HEK293 (cell line): ENCODE results near the gene ARHGEF11.

Experiments
- CTCF ChIA-PET: fragments of 350-600 bp; formaldehyde crosslinking; extraction: SDS; loops from one replicate; lab custom pipeline; 2021; ENCODE audit warnings: antibody characterized with exemption; lab: Yijun Ruan, JAX
- POLR2A ChIA-PET: fragments of 300-600 bp; formaldehyde crosslinking; extraction: SDS; loops from one replicate; lab custom pipeline; 2020; ENCODE audit warnings: antibody characterized with exemption, inconsistent platforms; lab: Yijun Ruan, JAX
- H3K27ac ChIP-seq: fragments of 200-500 bp; sonication (Bioruptor generic); 2 replicates; pipeline ENCODE4 v1.5.1; 2014; ENCODE audit warnings: low read depth, low read length, control low read depth, inconsistent platforms; ENCODE audit errors: extremely low read depth
- H3K36me3 ChIP-seq, 2 experiments: fragments of 200-500 bp in 1 of 2; sonication (Bioruptor generic) in 1 of 2; 1 replicate in 1 of 2; 2 replicates in 1 of 2; pipeline ENCODE4 v1.5.1; 2014 to 2017; ENCODE audit warnings: inconsistent platforms in 2 of 2, low read length in 2 of 2; ENCODE audit not compliant: control insufficient read depth in 2 of 2, insufficient read depth in 1 of 2
- H3K4me1 ChIP-seq: fragments of 200-500 bp; sonication (Bioruptor generic); 2 replicates; pipeline ENCODE4 v1.5.1; 2014; ENCODE audit warnings: mild to moderate bottlenecking, low read length, inconsistent platforms; ENCODE audit not compliant: control insufficient read depth, insufficient read depth
- H3K4me3 ChIP-seq: 2 replicates; pipeline ENCODE4 v1.5.1; 2011; ENCODE audit warnings: low read depth, mild to moderate bottlenecking, control low read depth, low read length, moderate library complexity
- H3K9me3 ChIP-seq: fragments of 200-500 bp; sonication (Bioruptor generic); 2 replicates; pipeline ENCODE4 v1.5.1; 2014; ENCODE audit warnings: low read depth, low read length, inconsistent platforms; ENCODE audit not compliant: control insufficient read depth, insufficient read depth
- BCL11A ChIP-seq: fragments of 450-650 bp; formaldehyde crosslinking; IDR thresholded peaks from 2 replicates; pipeline ENCODE4 v1.5.1; 2016; ENCODE audit warnings: low read depth, missing biosample characterization, missing genetic modification characterization
- BCL11B ChIP-seq: fragments of 450-650 bp; formaldehyde crosslinking; IDR thresholded peaks from 2 replicates; pipeline ENCODE4 v1.5.1; 2016; ENCODE audit warnings: low read depth, missing biosample characterization, missing genetic modification characterization
- GLIS1 ChIP-seq: fragments of 450-650 bp; formaldehyde crosslinking; IDR thresholded peaks from 2 replicates; pipeline ENCODE4 v1.5.1; 2016; ENCODE audit warnings: missing biosample characterization, missing genetic modification characterization
- KLF8 ChIP-seq: fragments of 450-650 bp; formaldehyde crosslinking; IDR thresholded peaks from 2 replicates; pipeline ENCODE4 v1.5.1; 2016; ENCODE audit warnings: missing biosample characterization, missing genetic modification characterization
- KLF9 ChIP-seq: fragments of 450-650 bp; formaldehyde crosslinking; IDR thresholded peaks from 2 replicates; pipeline ENCODE4 v1.5.1; 2016; ENCODE audit warnings: missing biosample characterization, missing genetic modification characterization, low read depth
- OVOL3 ChIP-seq: fragments of 450-650 bp; formaldehyde crosslinking; IDR thresholded peaks from 2 replicates; pipeline ENCODE4 v1.5.1; 2016; ENCODE audit warnings: missing biosample characterization, missing genetic modification characterization
- PRDM1 ChIP-seq: fragments of 450-650 bp; formaldehyde crosslinking; IDR thresholded peaks from 2 replicates; pipeline ENCODE4; 2016; ENCODE audit warnings: missing biosample characterization, missing genetic modification characterization
- PRDM2 ChIP-seq: fragments of 450-650 bp; formaldehyde crosslinking; IDR thresholded peaks from 2 replicates; pipeline ENCODE4 v1.5.1; 2016; ENCODE audit warnings: missing biosample characterization, missing genetic modification characterization, borderline replicate concordance
- SP2 ChIP-seq: fragments of 450-650 bp; formaldehyde crosslinking; IDR thresholded peaks from 2 replicates; pipeline ENCODE4 v1.5.1; 2016; ENCODE audit warnings: missing biosample characterization, missing genetic modification characterization
- SP3 ChIP-seq: fragments of 450-650 bp; formaldehyde crosslinking; IDR thresholded peaks from 2 replicates; pipeline ENCODE4 v1.5.1; 2016; ENCODE audit warnings: missing biosample characterization, missing genetic modification characterization
- SP7 ChIP-seq: fragments of 450-650 bp; formaldehyde crosslinking; IDR thresholded peaks from 2 replicates; pipeline ENCODE4 v1.5.1; 2016; ENCODE audit warnings: missing biosample characterization, missing genetic modification characterization
- YY2 ChIP-seq: fragments of 450-650 bp; formaldehyde crosslinking; IDR thresholded peaks from 2 replicates; pipeline ENCODE4 v1.5.1; 2016; ENCODE audit warnings: missing biosample characterization, missing genetic modification characterization
- ZBTB1 ChIP-seq: fragments of 450-650 bp; formaldehyde crosslinking; IDR thresholded peaks from 2 replicates; pipeline ENCODE4 v1.5.1; 2016; ENCODE audit warnings: missing biosample characterization, missing genetic modification characterization
- ZBTB8A ChIP-seq: fragments of 450-650 bp; formaldehyde crosslinking; IDR thresholded peaks from 2 replicates; pipeline ENCODE4 v1.5.1; 2016; ENCODE audit warnings: missing biosample characterization, missing genetic modification characterization
- ZIC2 ChIP-seq: fragments of 450-650 bp; formaldehyde crosslinking; IDR thresholded peaks from 2 replicates; pipeline ENCODE4 v1.5.1; 2016; ENCODE audit warnings: missing biosample characterization, missing genetic modification characterization
- ZNF18 ChIP-seq: fragments of 450-650 bp; formaldehyde crosslinking; IDR thresholded peaks from 2 replicates; pipeline ENCODE4 v1.5.1; 2016; ENCODE audit warnings: missing biosample characterization, missing genetic modification characterization
- ZNF2 ChIP-seq: fragments of 450-650 bp; formaldehyde crosslinking; IDR thresholded peaks from 2 replicates; pipeline ENCODE4 v1.5.1; 2016; ENCODE audit warnings: missing biosample characterization, missing genetic modification characterization
- ZNF335 ChIP-seq: fragments of 450-650 bp; formaldehyde crosslinking; conservative IDR thresholded peaks from 2 replicates; pipeline ENCODE4 v1.5.1; 2016; ENCODE audit warnings: missing biosample characterization, missing genetic modification characterization
- ZNF501 ChIP-seq: fragments of 450-650 bp; formaldehyde crosslinking; IDR thresholded peaks from 2 replicates; pipeline ENCODE4 v1.5.1; 2016; ENCODE audit warnings: missing biosample characterization, missing genetic modification characterization
- ZNF549 ChIP-seq: fragments of 450-650 bp; IDR thresholded peaks from 2 replicates; pipeline ENCODE4 v1.5.1; 2018; ENCODE audit warnings: missing biosample characterization, missing genetic modification characterization, mild to moderate bottlenecking, inconsistent platforms, moderate library complexity
- ZNF561 ChIP-seq: fragments of 450-650 bp; IDR thresholded peaks from 2 replicates; pipeline ENCODE4 v1.5.1; 2018; ENCODE audit warnings: missing biosample characterization, missing genetic modification characterization, borderline replicate concordance
- ZNF600 ChIP-seq: fragments of 450-650 bp; formaldehyde crosslinking; IDR thresholded peaks from 2 replicates; pipeline ENCODE4 v1.5.1; 2016; ENCODE audit warnings: missing biosample characterization, missing genetic modification characterization
- ZNF670 ChIP-seq: fragments of 450-650 bp; formaldehyde crosslinking; IDR thresholded peaks from 2 replicates; pipeline ENCODE4 v1.5.1; 2016; ENCODE audit warnings: missing biosample characterization, missing genetic modification characterization, low read depth
- ZNF76 ChIP-seq: fragments of 450-650 bp; formaldehyde crosslinking; IDR thresholded peaks from 2 replicates; pipeline ENCODE4; 2016; ENCODE audit warnings: low read depth, missing biosample characterization, missing genetic modification characterization, borderline replicate concordance
- ZNF776 ChIP-seq: fragments of 450-650 bp; formaldehyde crosslinking; IDR thresholded peaks from 2 replicates; pipeline ENCODE4 v1.5.0; 2017; ENCODE audit warnings: missing biosample characterization, missing genetic modification characterization, borderline replicate concordance

ARHGEF11 gene

GRCh38 chr1:156893048-156893953, 152.2 kb downstream of the ARHGEF11 start, which contains the start of gene PEAR1 (continued):
- TF ChIP-seq PRDM2 (tag by site-specific recombination) (no peak), ZNF670 (tag by site-specific recombination) (no peak)
- TF ChIP-seq, all 188 proteins: peak for 0

GRCh38 chr1:156892190-156893047, 153.1 kb downstream of the ARHGEF11 start:
- no peak overlapping the region for H3K4me3 ChIP-seq
- H3K9me3 ChIP-seq: no peaks in the 10 kb centered on the region
- H3K27ac ChIP-seq: no peak overlapping the region
- POLR2A ChIA-PET: interaction anchor here (1.0 kb wide), 1 partner anchor 35 kb away, joined by 3 read pairs; no protein-coding TSS in a partner anchor
- CTCF ChIA-PET: interaction anchor here (0.6 to 10.2 kb wide), 37 partner anchors 9 to 658 kb away, joined by 3 to 199 read pairs (median 4); partner anchors contain the start of genes CRABP2, INSRR, ISG20L2 and LRRC71
- no peaks in the 10 kb centered on the region for H3K36me3 ChIP-seq
- no peaks in the 10 kb centered on the region for H3K4me1 ChIP-seq
- TF ChIP-seq ZNF18 (tag by site-specific recombination): peak; percentile 70; the same call in 1 of the 2 replicates
- 0 out of 2 replicates have a peak, but pooled peaks have one; percentile 54 for TF ChIP-seq ZNF501 (tag by site-specific recombination)
- TF ChIP-seq ZNF600 (tag by site-specific recombination): peak; percentile 44
- TF ChIP-seq ZIC2 (tag by site-specific recombination): peak; percentile 48
- peak; percentile 81 for TF ChIP-seq GLIS1 (tag by site-specific recombination)
- peak; percentile 71; the same call in 1 of the 2 replicates for TF ChIP-seq ZNF561
- TF ChIP-seq KLF9 (tag by site-specific recombination): peak; percentile 95
- TF ChIP-seq ZNF549: no peak
- 0 out of 2 replicates have a peak, but pooled peaks have one; percentile 34 for TF ChIP-seq PRDM1
- TF ChIP-seq KLF8 (tag by site-specific recombination): peak; percentile 97
- 0 out of 2 replicates have a peak, but pooled peaks have one; percentile 44 for TF ChIP-seq BCL11A
- peak; percentile 62 for TF ChIP-seq SP3
- TF ChIP-seq ZNF2 (tag by site-specific recombination): peak; percentile 68
- TF ChIP-seq ZNF76 (tag by site-specific recombination): peak; percentile 70
- TF ChIP-seq ZBTB1 (tag by site-specific recombination): no peak
- peak; percentile 90 for TF ChIP-seq ZNF335 (tag by site-specific recombination)
- peak; percentile 67; the same call in 1 of the 2 replicates for TF ChIP-seq SP7 (tag by site-specific recombination)
- TF ChIP-seq BCL11B (tag by site-specific recombination): peak; percentile 73; the same call in 1 of the 2 replicates
- TF ChIP-seq ZNF776 (tag by site-specific recombination): no peak
- TF ChIP-seq OVOL3 (tag by site-specific recombination): no peak
- TF ChIP-seq SP2: peak; percentile 58
- TF ChIP-seq ZBTB8A (tag by site-specific recombination): peak; percentile 74
- no peak for TF ChIP-seq YY2 (tag by site-specific recombination)
